Suppressor macrophage treated with lipopolysaccharide for 4 hours (primary cell): Measurements from ENCODE around the gene GPC1.

Experiments
- DNase-seq: peaks from one replicate; pipeline ENCODE4 v3.0.0-alpha.2; 2020

The GPC1 gene

DNA sequence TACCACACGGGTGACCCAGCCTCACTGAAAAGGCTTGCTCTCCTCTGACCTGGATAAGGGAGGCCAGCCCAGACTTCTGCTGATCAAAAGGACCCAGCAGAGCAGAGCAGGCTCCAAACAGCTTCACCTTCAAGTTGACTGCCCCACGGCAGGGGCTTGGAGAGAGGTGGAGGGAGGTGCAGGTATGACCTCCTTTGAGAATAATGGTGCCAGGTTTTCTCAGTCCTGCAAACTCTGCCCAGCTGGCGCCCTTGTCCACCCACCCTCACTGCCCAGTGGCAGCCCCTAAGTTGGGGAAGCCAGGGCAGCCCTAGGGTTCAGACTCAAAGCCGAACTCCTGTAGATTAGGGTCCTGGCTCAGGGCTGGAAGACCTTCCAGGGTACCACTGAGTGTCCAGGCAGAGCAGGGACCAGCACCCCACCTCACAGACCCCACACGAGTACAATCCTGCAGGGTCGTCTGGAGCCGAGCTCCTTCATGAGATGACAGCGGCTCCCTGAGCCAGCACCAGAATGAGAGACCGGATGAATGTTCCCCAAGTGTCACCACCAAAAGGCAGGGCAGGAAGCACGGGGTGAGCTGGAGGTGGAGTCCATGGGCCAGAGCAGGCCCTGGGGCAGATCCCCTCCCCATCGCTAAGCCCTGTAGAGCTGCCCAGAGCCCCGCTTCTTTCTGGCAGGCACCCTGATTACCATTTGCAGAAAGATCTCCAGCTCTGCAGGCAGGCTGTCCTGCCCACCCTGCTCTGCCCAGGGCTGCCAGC is 3.6 kb upstream of the GPC1 start:
- DNase-seq: no peak

DNA sequence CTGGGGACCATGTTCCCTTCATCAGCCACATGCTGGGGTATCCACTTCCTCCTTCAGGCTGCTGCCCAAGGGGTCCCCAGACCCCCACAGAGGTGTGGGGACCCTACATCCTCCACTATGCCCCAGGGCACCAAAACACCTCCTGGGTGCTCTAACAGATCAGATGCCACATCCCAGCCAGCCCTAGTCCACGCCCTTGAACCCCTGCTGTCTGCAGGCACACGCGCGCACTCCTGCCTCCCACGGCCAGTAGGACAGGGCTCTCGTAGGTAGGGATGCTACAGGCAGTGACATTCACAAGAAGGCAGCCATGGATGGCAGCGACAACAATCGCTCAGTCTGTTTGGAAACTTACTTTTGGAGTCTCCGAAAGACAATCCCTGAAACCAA is 3.0 kb upstream of the GPC1 start:
- DNase-seq: no peak

DNA sequence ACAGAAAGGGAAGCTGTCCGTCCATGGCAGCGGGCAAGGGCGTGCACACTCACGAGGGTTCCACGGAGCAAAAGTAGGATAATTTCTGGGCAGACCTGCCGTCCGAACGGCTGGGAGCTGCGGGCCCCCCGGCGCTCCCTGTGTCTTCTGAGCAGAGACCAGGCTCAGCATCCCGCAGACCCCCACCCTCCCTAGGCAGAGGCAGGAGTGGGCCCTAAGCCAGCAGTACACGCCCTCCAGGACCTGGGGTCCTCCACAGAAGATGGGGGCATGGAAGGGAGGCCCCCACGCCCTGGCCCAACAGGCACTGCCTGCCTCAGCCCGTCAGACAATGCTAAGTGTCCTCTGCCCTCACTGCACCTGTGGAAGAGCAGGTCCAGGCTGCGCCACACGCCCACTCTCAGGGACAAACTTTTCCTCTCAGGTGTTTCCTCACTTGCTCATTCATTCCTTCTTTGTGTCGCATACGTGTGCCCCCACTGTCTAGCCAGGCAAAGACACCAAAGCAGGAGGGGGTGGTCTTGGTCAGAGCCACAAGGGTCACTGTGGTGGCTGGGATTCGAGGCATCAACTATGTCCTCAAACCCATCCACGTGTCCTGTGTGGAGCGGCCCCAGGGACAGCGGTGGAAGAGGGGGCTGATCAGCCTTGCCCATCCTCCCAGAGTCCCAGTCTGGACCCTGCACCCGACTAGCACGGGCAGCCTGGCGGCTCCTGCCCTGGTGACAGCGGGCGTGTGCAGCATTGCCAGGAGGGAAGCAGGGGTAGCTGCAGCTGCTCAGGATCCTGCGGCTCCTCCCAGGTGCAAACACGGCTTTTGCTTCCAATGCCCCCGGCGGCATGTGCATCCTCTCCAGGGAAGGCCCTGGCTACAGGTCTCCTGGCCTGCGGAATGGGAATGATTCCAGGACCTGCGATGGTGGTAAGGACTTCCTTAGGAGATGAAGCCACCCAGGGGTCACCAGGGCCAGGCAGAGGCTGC is 2.4 kb upstream of the GPC1 start:
- no peak for DNase-seq

DNA sequence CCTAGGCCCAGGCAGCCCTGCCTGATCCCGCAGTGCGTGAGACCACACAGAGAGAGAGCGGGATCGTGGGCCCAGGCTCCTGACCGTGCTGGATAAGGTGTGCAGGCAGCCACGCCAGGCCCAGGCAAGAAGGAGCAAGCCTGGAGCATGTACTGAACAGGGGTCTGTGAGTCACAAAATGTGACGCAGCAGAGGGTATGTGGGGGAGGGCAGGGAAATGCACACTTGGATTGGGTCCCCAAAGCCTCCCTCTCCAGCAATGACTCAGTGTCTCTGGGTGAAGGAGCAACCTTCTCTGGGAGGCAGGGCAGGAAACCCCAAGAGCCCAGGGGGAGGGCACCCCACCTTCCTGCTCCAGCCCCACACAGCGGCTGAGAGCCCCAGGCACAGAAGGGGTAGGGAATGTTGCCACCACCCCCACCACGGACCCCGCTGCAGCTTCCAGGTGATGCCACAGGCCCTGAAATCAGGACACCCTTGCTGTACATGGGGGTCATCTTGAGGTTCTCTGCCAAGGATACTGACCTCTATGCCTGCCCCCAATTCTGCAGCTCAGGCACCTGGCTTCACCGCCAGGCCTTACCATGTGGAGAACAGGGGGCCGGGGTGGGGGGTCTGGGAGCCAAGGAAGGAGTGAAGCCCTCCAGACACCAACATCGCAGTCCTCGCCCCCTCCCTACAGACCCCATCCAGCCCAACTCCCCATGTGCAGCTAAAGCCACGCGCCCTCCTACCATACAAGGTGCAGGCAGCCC is 1.3 kb upstream of the GPC1 start:
- DNase-seq: peak; percentile 25

DNA sequence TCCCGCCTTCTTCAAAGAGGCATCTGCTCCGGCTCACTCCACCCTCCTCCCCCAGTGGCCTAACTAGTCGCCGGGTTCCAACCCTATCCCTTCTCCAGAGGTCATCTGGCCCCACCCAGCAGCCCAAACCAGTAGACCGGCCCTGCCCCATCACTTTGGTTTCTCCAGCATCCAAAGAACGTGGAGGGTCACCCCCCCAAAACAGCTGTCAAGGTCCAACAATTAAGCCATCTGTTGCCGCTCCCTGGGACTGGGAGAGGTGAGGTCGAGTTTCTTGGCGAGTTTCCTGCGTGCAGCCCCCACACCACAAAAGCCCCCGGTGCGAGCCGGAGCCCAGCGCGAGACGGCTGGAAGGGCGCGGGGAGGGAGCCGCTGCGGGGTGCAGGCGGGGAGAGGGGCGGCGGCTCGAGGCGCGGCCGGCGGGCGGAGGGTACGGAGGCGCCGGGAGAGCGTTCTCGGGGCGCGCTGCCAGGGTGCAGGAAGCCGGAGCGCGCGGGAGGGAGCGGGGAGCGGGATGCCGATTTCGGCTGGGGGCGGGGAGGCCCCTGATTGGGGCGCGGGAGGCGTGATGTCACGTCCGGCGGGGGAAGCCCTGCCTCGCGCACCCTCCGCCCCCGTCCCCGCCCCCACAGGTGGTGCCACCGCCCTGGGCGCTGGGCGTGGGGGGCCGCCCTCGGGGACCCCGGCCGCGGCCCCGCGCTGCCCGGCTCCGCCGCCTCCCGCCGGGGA is 571 bp upstream of the GPC1 start:
- DNase-seq: peak; percentile 56

DNA sequence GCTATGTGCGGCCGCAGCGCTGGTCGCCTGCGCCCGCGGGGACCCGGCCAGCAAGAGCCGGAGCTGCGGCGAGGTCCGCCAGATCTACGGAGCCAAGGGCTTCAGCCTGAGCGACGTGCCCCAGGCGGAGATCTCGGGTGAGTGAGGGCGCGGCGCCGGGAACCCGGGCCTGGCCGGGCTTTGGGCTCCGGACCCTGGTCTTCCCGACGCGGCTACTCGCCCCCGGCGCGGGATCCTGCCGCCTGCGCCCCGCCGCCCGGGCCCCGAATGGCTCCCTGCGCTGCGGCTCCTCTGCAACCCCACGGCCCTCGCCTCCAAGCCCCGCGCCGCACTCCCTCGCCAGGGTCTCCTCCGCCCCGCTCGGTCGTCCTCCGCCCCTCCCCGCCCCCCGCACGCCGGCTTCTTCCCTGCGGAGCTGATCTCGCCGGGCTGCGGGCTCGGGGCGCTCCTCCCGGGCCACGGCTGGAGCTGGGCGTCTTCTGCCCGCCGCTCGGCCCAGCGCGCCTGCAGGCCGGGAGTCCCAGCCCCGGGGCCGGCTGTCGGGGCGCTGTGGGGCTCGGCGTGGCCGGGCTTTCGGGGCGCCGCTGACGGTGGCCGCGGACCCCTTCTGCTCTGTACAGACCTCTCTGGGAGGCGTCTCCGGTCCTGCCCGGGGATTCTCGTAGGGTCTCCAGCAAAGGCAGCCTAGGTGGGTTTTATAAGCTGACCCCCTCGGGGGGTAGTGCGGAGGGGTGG is 652 bp downstream of the GPC1 start:
- DNase-seq: peak; percentile 8

DNA sequence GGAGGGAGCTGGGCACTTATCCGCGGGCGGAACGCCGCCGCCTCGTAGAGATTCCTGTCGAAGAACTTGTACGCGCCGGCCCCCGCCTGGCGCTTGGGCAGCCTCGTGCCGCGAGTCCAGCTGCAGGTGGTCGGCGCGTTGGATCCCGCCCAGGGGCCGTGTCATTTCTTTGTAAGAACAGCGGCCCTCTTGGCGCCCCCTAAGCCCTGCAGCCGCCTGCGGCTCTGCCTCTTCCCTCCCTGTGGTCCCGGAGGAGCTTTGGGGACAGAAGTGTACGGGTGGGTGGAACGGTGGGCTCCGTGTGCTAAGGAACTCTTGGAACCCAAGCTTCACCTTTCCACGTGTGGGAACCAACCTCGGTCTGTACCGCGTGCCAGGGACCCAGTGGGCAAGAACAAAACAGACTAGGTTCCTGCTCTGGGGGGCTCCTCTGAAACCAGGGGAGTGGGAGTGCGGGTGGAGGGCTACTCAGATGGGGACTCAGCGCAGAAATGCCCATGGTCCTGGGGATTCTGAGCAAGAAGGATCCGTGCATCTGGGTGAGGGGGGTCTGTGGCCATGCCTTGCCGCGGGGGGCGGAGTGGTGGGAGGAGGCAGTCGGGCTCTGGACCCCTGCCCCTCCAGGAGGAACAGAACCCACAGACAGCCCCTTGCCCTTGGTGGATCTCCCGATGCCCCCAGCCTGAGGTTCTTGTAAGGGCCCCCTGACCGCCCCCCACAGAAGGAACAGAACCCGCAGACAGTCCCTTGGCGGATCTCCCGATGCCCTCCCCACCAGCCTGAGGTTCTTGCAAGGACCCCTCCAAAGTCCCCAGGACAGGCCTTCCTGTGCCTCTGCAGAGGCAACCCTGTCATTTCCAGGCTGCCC is 1.5 kb downstream of the GPC1 start:
- peak; percentile 2 for DNase-seq

DNA sequence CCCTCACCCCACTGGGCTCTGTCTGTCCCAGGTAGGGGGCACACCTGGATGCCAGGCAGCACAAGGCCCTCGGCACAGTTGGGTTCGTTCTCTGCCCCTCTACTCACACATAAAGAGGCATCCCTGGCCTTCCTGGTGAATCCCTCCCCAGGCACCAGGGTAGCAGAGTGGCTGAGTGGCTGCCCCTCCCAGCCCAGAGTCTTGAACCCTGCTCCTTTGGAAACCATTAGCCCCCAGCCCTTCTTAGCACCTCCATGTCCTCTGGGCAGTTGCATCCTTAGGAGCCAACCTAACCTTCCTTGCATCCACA is 2.0 kb downstream of the GPC1 start:
- no peak for DNase-seq

DNA sequence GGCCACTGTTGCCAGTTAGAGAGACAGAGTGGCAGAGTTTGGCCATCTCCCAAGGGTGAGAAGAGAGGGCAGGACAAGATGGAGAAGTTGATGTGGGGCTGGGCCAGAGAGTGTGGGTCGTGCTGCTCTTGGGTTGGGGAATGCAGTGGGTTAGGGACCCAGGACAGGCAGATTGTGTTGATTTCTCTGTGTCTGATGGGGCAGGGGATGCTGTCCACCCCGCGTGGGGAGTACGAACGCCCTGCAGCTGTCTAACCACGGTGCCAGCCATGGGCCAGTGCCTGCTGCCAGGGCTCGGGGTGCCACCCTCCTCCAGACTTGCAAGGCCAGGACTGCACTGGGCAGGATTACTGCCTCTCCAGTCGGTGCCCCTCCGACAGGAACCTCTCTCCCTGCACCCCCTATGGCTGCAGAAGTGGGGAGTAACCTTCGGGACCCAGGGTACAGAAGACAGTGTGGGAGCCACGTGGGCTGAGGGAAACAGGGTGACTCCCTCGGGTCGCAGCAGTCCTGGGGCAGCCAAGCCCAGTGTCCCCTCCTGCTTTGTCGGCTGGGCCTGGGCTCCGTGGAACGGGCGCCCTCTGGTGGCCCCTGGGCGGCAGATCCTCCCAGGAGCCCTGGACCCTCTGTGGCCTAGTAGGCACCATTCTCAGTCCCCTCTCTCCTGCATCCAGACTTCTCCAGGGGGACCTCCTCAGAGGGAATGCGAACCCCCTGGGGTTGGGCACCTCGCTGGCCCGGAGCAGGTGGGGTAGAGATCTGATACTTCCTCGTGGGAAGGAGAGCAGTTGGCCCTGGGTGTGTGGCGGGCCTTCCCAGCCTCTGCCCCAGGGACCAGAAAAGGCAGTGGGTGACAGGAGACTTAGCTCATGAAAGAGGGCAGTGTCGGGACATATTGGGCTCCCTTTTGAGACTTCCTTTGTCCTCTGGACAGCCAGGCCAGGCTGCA is 2.7 kb downstream of the GPC1 start:
- DNase-seq: peak; percentile 75

DNA sequence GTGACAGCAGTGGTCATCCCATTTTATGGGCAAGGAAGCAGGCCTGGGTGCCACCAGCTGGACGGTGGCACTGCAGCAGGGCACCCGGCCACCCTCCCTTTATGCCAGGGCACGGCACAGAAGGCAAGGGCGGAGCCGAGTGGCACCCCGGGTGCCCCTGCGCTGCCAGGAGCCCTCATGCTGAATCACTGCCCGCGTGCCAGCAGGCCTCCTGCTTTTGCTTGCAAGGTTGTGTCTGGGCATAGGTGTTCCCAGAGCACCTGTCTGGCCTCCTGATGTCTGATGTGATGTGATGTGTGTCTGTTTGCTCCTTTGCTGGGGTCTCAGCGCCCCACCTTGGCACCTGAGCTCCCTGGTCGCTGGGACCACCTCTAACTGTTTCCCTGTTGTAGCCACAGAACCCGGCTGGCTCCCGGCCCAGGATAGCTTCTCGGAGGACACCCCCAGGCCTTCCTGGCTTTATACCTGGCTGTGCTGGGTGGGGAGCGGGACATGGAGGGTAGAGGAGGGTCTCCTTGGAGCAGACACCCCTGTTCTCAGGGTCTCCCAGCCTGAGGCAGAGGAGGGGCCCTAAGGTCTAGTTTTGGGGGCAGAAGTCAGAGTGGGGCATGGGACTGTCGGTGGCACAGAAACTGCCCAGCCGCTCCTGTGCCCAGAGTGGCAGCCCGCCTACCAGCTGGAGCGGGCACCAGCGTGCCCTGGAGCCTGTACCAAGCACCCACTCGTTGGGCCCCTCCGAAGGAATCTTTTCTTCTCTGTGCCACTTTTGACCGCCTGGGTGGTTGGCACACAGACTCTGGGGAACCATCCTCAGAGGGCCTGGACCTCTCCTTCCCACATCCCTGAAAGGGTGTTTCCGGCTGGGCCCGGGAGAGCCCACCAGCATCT is 3.6 kb downstream of the GPC1 start:
- no peak for DNase-seq

DNA sequence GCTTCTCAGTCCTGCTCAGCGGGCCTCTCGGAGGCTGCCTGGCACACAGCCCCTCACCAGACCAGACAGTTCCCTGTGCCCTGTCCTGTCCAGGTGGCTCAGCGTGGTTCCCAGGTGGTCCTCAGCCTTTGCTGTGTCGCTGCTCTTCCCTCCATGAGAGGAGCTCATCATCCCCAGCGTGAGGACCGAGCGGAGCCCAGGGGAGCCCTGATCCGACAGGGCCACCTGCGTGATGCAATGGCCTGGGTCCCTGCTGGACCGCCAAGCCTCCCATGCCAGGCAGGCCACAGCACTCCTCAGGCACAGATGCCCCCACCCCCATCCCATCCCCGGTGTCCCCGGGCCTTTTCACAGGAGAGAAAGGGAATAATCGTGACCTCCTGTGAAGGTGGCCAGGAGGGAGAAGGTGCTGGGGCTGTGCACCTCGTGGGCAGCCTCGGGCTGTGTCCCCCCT is 4.3 kb downstream of the GPC1 start:
- no peak for DNase-seq

DNA sequence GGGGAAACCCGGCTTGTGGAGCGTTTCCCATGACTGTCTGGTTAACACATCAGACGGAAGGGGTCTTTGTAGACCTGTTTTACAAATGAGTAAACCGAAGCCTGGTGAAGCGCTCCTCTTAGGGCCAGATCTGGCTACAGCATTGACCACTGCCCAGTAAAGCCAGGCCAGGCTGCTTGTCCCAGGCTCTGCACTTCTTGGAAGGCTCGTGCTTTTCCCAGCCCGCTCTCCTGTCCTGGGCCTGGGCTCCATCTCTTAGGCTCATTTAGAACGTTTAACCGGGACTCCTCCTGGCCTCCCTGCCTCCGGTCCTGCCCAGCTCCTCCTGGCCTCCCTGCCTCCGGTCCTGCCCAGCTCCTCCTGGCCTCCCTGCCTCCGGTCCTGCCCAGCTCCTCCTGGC is 4.8 kb downstream of the GPC1 start:
- no peak for DNase-seq

DNA sequence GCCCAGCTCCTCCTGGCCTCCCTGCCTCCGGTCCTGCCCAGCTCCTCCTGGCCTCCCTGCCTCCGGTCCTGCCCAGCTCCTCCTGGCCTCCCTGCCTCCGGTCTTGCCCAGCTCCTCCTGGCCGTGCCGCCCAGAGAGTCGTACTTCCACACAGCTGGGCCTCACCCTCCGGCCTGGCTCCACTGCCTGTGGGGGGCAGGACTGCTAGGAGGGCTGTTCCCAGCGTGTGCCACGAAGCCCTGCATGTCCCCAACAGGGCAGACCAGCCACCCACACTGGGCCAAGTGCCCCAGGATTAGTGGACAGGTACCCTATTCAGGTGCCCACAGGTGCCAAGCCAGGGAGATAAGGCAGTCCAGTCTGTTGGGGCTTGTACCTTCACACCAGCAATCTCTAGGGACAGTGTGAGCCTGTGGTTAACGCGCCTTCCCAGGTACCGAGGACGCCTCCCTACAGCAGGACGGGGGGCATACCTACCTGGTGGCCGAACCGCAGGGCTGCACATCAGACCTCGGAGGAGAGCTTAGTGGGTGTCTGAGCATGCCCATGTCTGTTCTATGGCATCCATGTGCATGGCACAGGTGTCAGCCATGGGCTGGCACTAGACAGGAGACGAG is 5.3 kb downstream of the GPC1 start:
- no peak for DNase-seq

DNA sequence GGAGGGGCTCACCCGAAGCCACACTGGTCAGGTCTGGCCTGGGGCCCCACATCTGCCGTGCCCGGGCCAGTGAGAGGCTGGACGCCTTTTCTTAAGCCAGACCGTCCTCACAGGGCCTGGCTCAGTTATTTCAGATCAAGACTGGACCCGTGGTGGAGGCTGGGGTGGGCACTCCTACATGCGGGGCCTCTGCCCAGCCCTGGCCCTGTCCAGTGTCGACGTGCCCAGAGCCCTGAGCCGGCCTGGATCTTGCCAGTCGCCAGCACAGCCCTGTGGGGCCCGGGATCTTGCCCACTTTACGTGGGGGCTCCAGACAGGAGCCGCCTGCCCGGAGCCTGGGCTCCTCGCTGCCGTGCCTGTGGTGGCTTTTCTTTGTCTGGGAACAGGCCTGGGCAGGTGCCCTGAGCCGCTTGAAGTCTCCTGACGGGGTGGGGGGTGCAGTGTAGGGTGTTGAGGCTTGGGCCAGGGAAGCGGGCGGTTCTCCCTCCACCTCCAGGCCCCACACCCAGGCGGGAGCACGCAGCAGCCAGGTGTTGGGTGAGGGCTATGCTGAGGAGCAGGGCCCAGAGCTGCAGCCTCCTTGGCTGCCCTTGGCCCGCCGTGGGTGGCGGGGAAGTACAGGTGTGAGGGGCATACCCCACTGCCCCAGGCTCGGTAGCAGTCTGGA is 6.0 kb downstream of the GPC1 start:
- no peak for DNase-seq

DNA sequence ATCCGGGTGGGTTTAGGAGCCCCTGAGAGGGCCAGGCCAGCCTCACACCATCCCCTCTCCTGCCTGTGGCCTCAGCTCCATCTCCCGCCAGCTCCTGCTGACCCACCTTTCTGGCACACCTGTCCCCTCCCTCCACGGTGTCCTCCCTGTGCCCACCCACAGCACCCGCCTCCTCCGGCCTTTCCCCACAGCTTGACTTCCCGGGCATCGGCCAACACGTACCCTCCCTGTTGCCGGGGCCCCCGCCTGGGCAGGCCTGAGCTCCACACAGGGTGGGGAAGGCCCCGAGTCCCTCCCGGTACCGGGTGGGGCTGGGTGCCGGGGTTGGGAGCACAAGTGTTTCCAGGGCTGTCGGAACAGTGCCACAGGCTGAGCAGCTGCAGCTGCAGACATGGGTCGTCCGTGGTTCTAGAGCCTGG is 6.5 kb downstream of the GPC1 start:
- DNase-seq: no peak

DNA sequence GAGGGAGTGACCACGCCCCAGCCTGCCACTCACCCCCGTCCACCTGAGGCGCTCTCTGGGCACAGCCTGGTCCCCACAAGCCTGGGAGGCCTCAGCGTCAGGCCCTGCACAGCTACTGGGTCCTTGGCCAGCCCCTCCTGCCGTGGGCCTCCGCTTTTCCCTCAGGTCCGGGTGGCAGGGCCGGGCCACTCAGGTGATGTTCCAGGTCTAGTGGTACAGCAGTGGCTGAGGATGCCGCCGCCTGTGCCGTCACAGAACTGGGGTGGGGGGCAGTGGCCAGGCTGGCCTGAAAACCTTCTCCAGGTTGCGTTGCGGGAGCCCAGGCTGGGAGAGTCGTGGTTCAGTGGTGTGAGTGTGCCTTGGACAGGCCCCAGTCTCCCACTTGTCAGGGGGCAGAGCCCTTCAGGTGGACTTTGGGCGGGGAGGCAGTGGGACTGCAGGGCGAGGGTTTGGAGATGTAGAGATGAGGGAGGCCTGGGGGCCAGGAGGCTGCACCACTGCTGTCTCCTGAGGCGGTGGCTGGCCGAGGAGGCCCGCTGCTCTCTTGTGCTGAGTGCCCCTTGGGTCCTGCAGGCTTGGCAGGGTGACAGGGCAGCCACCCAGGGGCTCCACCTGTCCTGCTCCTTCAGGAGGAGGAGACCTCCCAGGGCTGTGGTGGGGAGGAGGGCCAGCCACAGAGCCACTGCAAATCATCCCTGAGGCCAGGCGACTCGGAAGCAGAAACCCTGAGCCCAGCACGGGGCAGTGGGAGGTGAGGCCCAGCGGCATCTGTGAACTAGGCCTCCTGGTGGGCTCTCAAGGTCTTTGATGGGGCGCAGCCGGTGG is 7.6 kb downstream of the GPC1 start:
- DNase-seq: no peak

DNA sequence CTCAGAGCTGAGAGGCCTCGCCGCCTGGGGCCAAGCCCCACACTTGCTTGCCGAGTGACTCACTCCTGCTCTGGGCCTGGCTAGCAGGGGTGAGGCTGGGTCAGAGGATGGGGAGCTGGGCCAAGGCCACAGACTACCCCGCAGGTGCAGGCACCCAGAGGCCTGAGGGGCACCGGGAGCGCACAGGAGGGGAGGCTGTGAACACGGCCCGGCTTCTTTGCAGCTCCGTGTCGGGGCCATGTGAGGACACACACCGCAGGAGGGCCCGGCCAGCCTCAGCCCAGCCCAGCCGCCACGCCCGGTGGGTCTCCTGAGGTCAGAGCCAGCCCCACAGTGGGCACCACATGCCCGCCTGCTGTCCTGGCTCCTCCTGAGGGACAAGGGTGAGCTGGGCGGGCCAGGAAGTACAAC is 8.4 kb downstream of the GPC1 start:
- no peak for DNase-seq
